Daoy (cell line): ENCODE data around the gene TSPAN15. TPM values are rescaled to one million over a fixed set of nuclear protein-coding genes. Genes with fewer than 3 reads are reported as not detected.
"Not testable (repeated sequence)": the region's sequence is repeated elsewhere in the genome, so short reads cannot be mapped to it uniquely, and the experiment has no call there.

Source experiments
- DNase-seq: peaks from one replicate; pipeline ENCODE4 v3.0.0-alpha.2; 2015; ENCODE audit warnings: low read depth
- total RNA-seq: library from RNA; depleted of rRNA; stranded (reverse); fragments of >200 nt; shearing (Covaris generic); gene quantifications from 2 replicates; pipeline ENCODE4 v1.2.3, GENCODE V29; 2014

Gene TSPAN15
- total RNA-seq, 1 experiment from 2014 or later = 4.6 TPM

GRCh38 chr10:69486922-69487730 lies 35.9 kb downstream of the TSPAN15 start:
- DNase-seq = no peak

- DNase-seq = not testable (repeated sequence)
These were observed 37.0 kb downstream of the TSPAN15 start for GRCh38 chr10:69488149-69488844.

GRCh38 chr10:69488856-69489255 lies 37.6 kb downstream of the TSPAN15 start:
- not testable (repeated sequence) for DNase-seq

GRCh38 chr10:69489506-69490090 lies 38.3 kb downstream of the TSPAN15 start:
- DNase-seq = no peak

- no peak for DNase-seq
These were observed 39.6 kb downstream of the TSPAN15 start for GRCh38 chr10:69490876-69491275.

- no peak for DNase-seq
These were observed 40.3 kb downstream of the TSPAN15 start for GRCh38 chr10:69491611-69492010.

- no peak for DNase-seq
These were observed 41.0 kb downstream of the TSPAN15 start for GRCh38 chr10:69492091-69492745.

- DNase-seq = no peak
These were observed 41.6 kb downstream of the TSPAN15 start for GRCh38 chr10:69492746-69493462.

- DNase-seq = no peak
These were observed 43.6 kb downstream of the TSPAN15 start for GRCh38 chr10:69494626-69495558.

- DNase-seq = no peak
These were observed 44.4 kb downstream of the TSPAN15 start for GRCh38 chr10:69495666-69496065.

- no peak for DNase-seq
These were observed 45.3 kb downstream of the TSPAN15 start for GRCh38 chr10:69496352-69497230.

- DNase-seq = no peak
These were observed 45.9 kb downstream of the TSPAN15 start for GRCh38 chr10:69497231-69497561.

- no peak for DNase-seq
These were observed 46.5 kb downstream of the TSPAN15 start for GRCh38 chr10:69497611-69498390.

- DNase-seq = peak; percentile 25
These were observed 47.6 kb downstream of the TSPAN15 start for GRCh38 chr10:69498711-69499471.

GRCh38 chr10:69499726-69500689 lies 48.7 kb downstream of the TSPAN15 start:
- no peak for DNase-seq

GRCh38 chr10:69500864-69501468 lies 49.7 kb downstream of the TSPAN15 start:
- DNase-seq = no peak
